Activated CD4-positive, CD25-positive, alpha-beta regulatory T cell treated with anti-CD3 and anti-CD28 coated beads, Interleukin-2, amount 50 U/mL, for 24 hours (primary cell): Measurements from ENCODE around the gene PARD3.
"Not testable (repeated sequence)": the region's sequence is repeated elsewhere in the genome, so short reads cannot be mapped to it uniquely, and the experiment has no call there.

Experiments
- ATAC-seq, 2 donors: fragments of 150-1000 bp; cut with Tn5 transposase; one replicate each; pipeline ENCODE4 v1.10.0; 2021; ENCODE audit warnings: mild to moderate bottlenecking in 1 of 2, moderate library complexity in 1 of 2

The PARD3 gene

GRCh38 chr10:34408956-34409355 lies 406.1 kb downstream of the PARD3 start:
- no peak for ATAC-seq

- ATAC-seq = no peak
Observed at GRCh38 chr10:34408381-34408780, 406.7 kb downstream of the PARD3 start.

GRCh38 chr10:34407324-34407805 lies 407.7 kb downstream of the PARD3 start:
- ATAC-seq = no peak

- no peak for ATAC-seq
Observed at GRCh38 chr10:34406463-34407323, 408.4 kb downstream of the PARD3 start.

GRCh38 chr10:34405611-34406462 lies 409.3 kb downstream of the PARD3 start:
- ATAC-seq = no peak

GRCh38 chr10:34403512-34403911 lies 411.6 kb downstream of the PARD3 start:
- ATAC-seq = no peak

- no peak for ATAC-seq
Observed at GRCh38 chr10:34400075-34400474, 415.0 kb downstream of the PARD3 start.

- no peak for ATAC-seq
Observed at GRCh38 chr10:34399013-34399412, 416.1 kb downstream of the PARD3 start.

GRCh38 chr10:34397324-34397723 lies 417.8 kb downstream of the PARD3 start:
- no peak for ATAC-seq

GRCh38 chr10:34396663-34397062 lies 418.4 kb downstream of the PARD3 start:
- ATAC-seq = no peak

- ATAC-seq = no peak
Observed at GRCh38 chr10:34392641-34393170, 422.4 kb downstream of the PARD3 start.

GRCh38 chr10:34391168-34391567 lies 423.9 kb downstream of the PARD3 start:
- ATAC-seq = not testable (repeated sequence)

GRCh38 chr10:34389801-34390200 lies 425.3 kb downstream of the PARD3 start:
- no peak for ATAC-seq

- no peak for ATAC-seq
Observed at GRCh38 chr10:34386921-34387320, 428.2 kb downstream of the PARD3 start.

- no peak for ATAC-seq
Observed at GRCh38 chr10:34384372-34384771, 430.7 kb downstream of the PARD3 start.

GRCh38 chr10:34382626-34383025 lies 432.5 kb downstream of the PARD3 start:
- ATAC-seq = no peak

GRCh38 chr10:34380856-34381255 lies 434.2 kb downstream of the PARD3 start:
- no peak for ATAC-seq

GRCh38 chr10:34378297-34378696 lies 436.8 kb downstream of the PARD3 start:
- no peak for ATAC-seq

GRCh38 chr10:34377833-34378232 lies 437.3 kb downstream of the PARD3 start:
- no peak for ATAC-seq

GRCh38 chr10:34374356-34375045 lies 440.6 kb downstream of the PARD3 start:
- no peak for ATAC-seq

- ATAC-seq = no peak
Observed at GRCh38 chr10:34373211-34373610, 441.9 kb downstream of the PARD3 start.

GRCh38 chr10:34372509-34372908 lies 442.6 kb downstream of the PARD3 start:
- no peak for ATAC-seq

- no peak for ATAC-seq
Observed at GRCh38 chr10:34370126-34370525, 445.0 kb downstream of the PARD3 start.
